HEK293 (cell line): ENCODE measurements around the gene GDA.

Experiments
- CTCF ChIA-PET: fragments of 350-600 bp; formaldehyde crosslinking; extraction: SDS; loops from one replicate; lab custom pipeline; 2021; ENCODE audit warnings: antibody characterized with exemption; lab: Yijun Ruan, JAX
- POLR2A ChIA-PET: fragments of 300-600 bp; formaldehyde crosslinking; extraction: SDS; loops from one replicate; lab custom pipeline; 2020; ENCODE audit warnings: antibody characterized with exemption, inconsistent platforms; lab: Yijun Ruan, JAX
- H3K27ac ChIP-seq: fragments of 200-500 bp; sonication (Bioruptor generic); 2 replicates; pipeline ENCODE4 v1.5.1; 2014; ENCODE audit warnings: low read depth, low read length, control low read depth, inconsistent platforms; ENCODE audit errors: extremely low read depth
- H3K36me3 ChIP-seq, 2 experiments: fragments of 200-500 bp in 1 of 2; sonication (Bioruptor generic) in 1 of 2; 1 replicate in 1 of 2; 2 replicates in 1 of 2; pipeline ENCODE4 v1.5.1; 2014 to 2017; ENCODE audit warnings: inconsistent platforms in 2 of 2, low read length in 2 of 2; ENCODE audit not compliant: control insufficient read depth in 2 of 2, insufficient read depth in 1 of 2
- H3K4me1 ChIP-seq: fragments of 200-500 bp; sonication (Bioruptor generic); 2 replicates; pipeline ENCODE4 v1.5.1; 2014; ENCODE audit warnings: mild to moderate bottlenecking, low read length, inconsistent platforms; ENCODE audit not compliant: control insufficient read depth, insufficient read depth
- H3K4me3 ChIP-seq: 2 replicates; pipeline ENCODE4 v1.5.1; 2011; ENCODE audit warnings: low read depth, mild to moderate bottlenecking, control low read depth, low read length, moderate library complexity
- H3K9me3 ChIP-seq: fragments of 200-500 bp; sonication (Bioruptor generic); 2 replicates; pipeline ENCODE4 v1.5.1; 2014; ENCODE audit warnings: low read depth, low read length, inconsistent platforms; ENCODE audit not compliant: control insufficient read depth, insufficient read depth
- BCL11A ChIP-seq: fragments of 450-650 bp; formaldehyde crosslinking; IDR thresholded peaks from 2 replicates; pipeline ENCODE4 v1.5.1; 2016; ENCODE audit warnings: low read depth, missing biosample characterization, missing genetic modification characterization
- MYNN ChIP-seq: fragments of 450-650 bp; formaldehyde crosslinking; IDR thresholded peaks from 2 replicates; pipeline ENCODE4 v1.5.1; 2016; ENCODE audit warnings: missing biosample characterization, missing genetic modification characterization, borderline replicate concordance
- OVOL3 ChIP-seq: fragments of 450-650 bp; formaldehyde crosslinking; IDR thresholded peaks from 2 replicates; pipeline ENCODE4 v1.5.1; 2016; ENCODE audit warnings: missing biosample characterization, missing genetic modification characterization
- PRDM10 ChIP-seq: fragments of 450-650 bp; formaldehyde crosslinking; IDR thresholded peaks from 2 replicates; pipeline ENCODE4 v1.5.1; 2016; ENCODE audit warnings: missing biosample characterization, missing genetic modification characterization
- RBAK ChIP-seq: fragments of 450-650 bp; formaldehyde crosslinking; IDR thresholded peaks from 2 replicates; pipeline ENCODE4 v1.5.1; 2016; ENCODE audit warnings: missing biosample characterization, missing genetic modification characterization
- SALL2 ChIP-seq: fragments of 450-650 bp; formaldehyde crosslinking; IDR thresholded peaks from 2 replicates; pipeline ENCODE4 v1.5.0; 2017; ENCODE audit warnings: missing biosample characterization, mild to moderate bottlenecking, missing genetic modification characterization, borderline replicate concordance
- SP7 ChIP-seq: fragments of 450-650 bp; formaldehyde crosslinking; IDR thresholded peaks from 2 replicates; pipeline ENCODE4 v1.5.1; 2016; ENCODE audit warnings: missing biosample characterization, missing genetic modification characterization
- YY2 ChIP-seq: fragments of 450-650 bp; formaldehyde crosslinking; IDR thresholded peaks from 2 replicates; pipeline ENCODE4 v1.5.1; 2016; ENCODE audit warnings: missing biosample characterization, missing genetic modification characterization
- ZBTB7A ChIP-seq: fragments of 450-650 bp; formaldehyde crosslinking; IDR thresholded peaks from 2 replicates; pipeline ENCODE4 v1.5.1; 2016; ENCODE audit warnings: low read depth, missing biosample characterization, missing genetic modification characterization
- ZFP41 ChIP-seq: fragments of 450-650 bp; formaldehyde crosslinking; IDR thresholded peaks from 2 replicates; pipeline ENCODE4 v1.5.1; 2016; ENCODE audit warnings: missing biosample characterization, missing genetic modification characterization, borderline replicate concordance
- ZNF184 ChIP-seq: fragments of 450-650 bp; IDR thresholded peaks from 2 replicates; pipeline ENCODE4 v1.5.1; 2018; ENCODE audit warnings: missing biosample characterization, mild to moderate bottlenecking, missing genetic modification characterization
- ZNF223 ChIP-seq: fragments of 450-650 bp; formaldehyde crosslinking; IDR thresholded peaks from 2 replicates; pipeline ENCODE4 v1.5.1; 2016; ENCODE audit warnings: missing biosample characterization, missing genetic modification characterization
- ZNF266 ChIP-seq: fragments of 450-650 bp; formaldehyde crosslinking; IDR thresholded peaks from 2 replicates; pipeline ENCODE4 v1.5.1; 2016; ENCODE audit warnings: missing biosample characterization, missing genetic modification characterization, low read depth
- ZNF335 ChIP-seq: fragments of 450-650 bp; formaldehyde crosslinking; conservative IDR thresholded peaks from 2 replicates; pipeline ENCODE4 v1.5.1; 2016; ENCODE audit warnings: missing biosample characterization, missing genetic modification characterization
- ZNF350 ChIP-seq: fragments of 450-650 bp; formaldehyde crosslinking; IDR thresholded peaks from 2 replicates; pipeline ENCODE4 v1.5.0; 2017; ENCODE audit warnings: missing biosample characterization, mild to moderate bottlenecking, missing genetic modification characterization
- ZNF426 ChIP-seq: fragments of 450-650 bp; formaldehyde crosslinking; IDR thresholded peaks from 2 replicates; pipeline ENCODE4 v1.5.1; 2017; ENCODE audit warnings: missing biosample characterization, missing genetic modification characterization, mild to moderate bottlenecking, inconsistent platforms, moderate library complexity
- ZNF555 ChIP-seq: fragments of 450-650 bp; formaldehyde crosslinking; conservative IDR thresholded peaks from 2 replicates; pipeline ENCODE4 v1.5.1; 2017; ENCODE audit warnings: missing biosample characterization, mild to moderate bottlenecking, missing genetic modification characterization, inconsistent platforms
- ZNF558 ChIP-seq: fragments of 450-650 bp; formaldehyde crosslinking; IDR thresholded peaks from 2 replicates; pipeline ENCODE4 v1.5.1; 2016; ENCODE audit warnings: missing biosample characterization, missing genetic modification characterization
- ZNF561 ChIP-seq: fragments of 450-650 bp; IDR thresholded peaks from 2 replicates; pipeline ENCODE4 v1.5.1; 2018; ENCODE audit warnings: missing biosample characterization, missing genetic modification characterization, borderline replicate concordance
- ZNF585B ChIP-seq: fragments of 450-650 bp; formaldehyde crosslinking; IDR thresholded peaks from 2 replicates; pipeline ENCODE4 v1.5.1; 2016; ENCODE audit warnings: missing biosample characterization, missing genetic modification characterization
- ZNF654 ChIP-seq: fragments of 450-650 bp; formaldehyde crosslinking; IDR thresholded peaks from 2 replicates; pipeline ENCODE4 v1.5.1; 2016; ENCODE audit warnings: low read depth, missing biosample characterization, missing genetic modification characterization
- ZNF701 ChIP-seq: fragments of 450-650 bp; formaldehyde crosslinking; IDR thresholded peaks from 2 replicates; pipeline ENCODE4 v1.5.1; 2016; ENCODE audit warnings: missing biosample characterization, missing genetic modification characterization
- ZNF747 ChIP-seq: fragments of 450-650 bp; formaldehyde crosslinking; IDR thresholded peaks from 2 replicates; pipeline ENCODE4 v1.5.1; 2016; ENCODE audit warnings: missing biosample characterization, missing genetic modification characterization
- ZNF792 ChIP-seq: fragments of 450-650 bp; formaldehyde crosslinking; IDR thresholded peaks from 2 replicates; pipeline ENCODE4 v1.5.1; 2016; ENCODE audit warnings: missing biosample characterization, missing genetic modification characterization
- ZSCAN18 ChIP-seq: fragments of 450-650 bp; formaldehyde crosslinking; IDR thresholded peaks from 2 replicates; pipeline ENCODE4 v1.5.1; 2016; ENCODE audit warnings: missing biosample characterization, missing genetic modification characterization
- ZXDB ChIP-seq: fragments of 450-650 bp; formaldehyde crosslinking; IDR thresholded peaks from 2 replicates; pipeline ENCODE4 v1.5.1; 2016; ENCODE audit warnings: missing biosample characterization, missing genetic modification characterization

The GDA gene

GRCh38 chr9:72292256-72292682, 143.0 kb downstream of the GDA start:
- no peak overlapping the region for H3K4me3 ChIP-seq
- H3K36me3 ChIP-seq: no peaks in the 10 kb centered on the region
- TF ChIP-seq PRDM10 (no peak), SALL2 (tag by site-specific recombination) (no peak), ZNF335 (tag by site-specific recombination) (0 out of 2 replicates have a peak, but pooled peaks have one; percentile 19), ZSCAN18 (tag by site-specific recombination) (no peak), ZNF561 (tag by site-specific recombination) (no peak), ZNF266 (tag by site-specific recombination) (no peak), ZNF654 (tag by site-specific recombination) (peak; percentile 45), ZNF555 (tag by site-specific recombination) (no peak), ZNF558 (no peak), ZNF701 (no peak), RBAK (no peak), ZNF350 (tag by site-specific recombination) (no peak), ZNF792 (tag by site-specific recombination) (no peak), SP7 (tag by site-specific recombination) (no peak), ZFP41 (tag by site-specific recombination) (no peak), ZXDB (tag by site-specific recombination) (0 out of 2 replicates have a peak, but pooled peaks have one; percentile 8), ZNF747 (tag by site-specific recombination) (no peak), ZBTB7A (no peak), BCL11A (tag by site-specific recombination) (no peak), ZNF223 (tag by site-specific recombination) (no peak), YY2 (no peak), ZNF585B (tag by site-specific recombination) (no peak), ZNF426 (tag by site-specific recombination) (no peak), ZNF184 (tag by site-specific recombination) (no peak), OVOL3 (tag by site-specific recombination) (no peak), MYNN (tag by site-specific recombination) (no peak)
- TF ChIP-seq, all 188 proteins: peak for 3
- Histone ChIP-seq H3K9me3 (no peaks in the 10 kb centered on the region), H3K4me1 (peaks cover 2% of the 10 kb centered on the region; the same call in 1 of the 2 replicates), H3K27ac (no peak overlapping the region)
- ChIA-PET POLR2A (interaction anchor here (0.6 to 1.2 kb wide), 3 partner anchors 23 to 301 kb away, joined by 3 read pairs; no protein-coding TSS in a partner anchor), CTCF (interaction anchor here (0.7 to 5.8 kb wide), 26 partner anchors 9 to 723 kb away, joined by 3 to 23 read pairs (median 4); no protein-coding TSS in a partner anchor)
